Panc1 (cell line): ENCODE data around the gene IGF1R.

Source experiments
- POLR2AphosphoS5 ChIP-seq: IDR thresholded peaks from 2 replicates; pipeline ENCODE4 v1.6.1; 2012; ENCODE audit warnings: mild to moderate bottlenecking, low read depth, low read length, moderate library complexity
- SIN3A ChIP-seq: IDR thresholded peaks from 2 replicates; pipeline ENCODE4 v1.6.1; 2012; ENCODE audit warnings: low read depth, mild to moderate bottlenecking, low read length, moderate library complexity, borderline replicate concordance; ENCODE audit not compliant: insufficient read depth
- TCF7L2 ChIP-seq: IDR thresholded peaks from 2 replicates; pipeline ENCODE4 v1.6.1; 2011; ENCODE audit warnings: mild to moderate bottlenecking, low read depth, low read length, inconsistent platforms
- TF ChIP-seq, protein P1 (sequence below): fragments of 450-650 bp; IDR thresholded peaks from 2 replicates; pipeline ENCODE4 v1.5.1; 2017; ENCODE audit warnings: mild to moderate bottlenecking
- TF ChIP-seq, protein P2 (sequence below), 2 experiments: IDR thresholded peaks; 2 replicates each; pipeline ENCODE4 v1.6.1; 2011 to 2012; ENCODE audit warnings: low read depth in 2 of 2, control low read depth in 1 of 2, low read length in 1 of 2, mild to moderate bottlenecking in 1 of 2, moderate library complexity in 1 of 2; ENCODE audit not compliant: insufficient read depth in 1 of 2

DNA sequence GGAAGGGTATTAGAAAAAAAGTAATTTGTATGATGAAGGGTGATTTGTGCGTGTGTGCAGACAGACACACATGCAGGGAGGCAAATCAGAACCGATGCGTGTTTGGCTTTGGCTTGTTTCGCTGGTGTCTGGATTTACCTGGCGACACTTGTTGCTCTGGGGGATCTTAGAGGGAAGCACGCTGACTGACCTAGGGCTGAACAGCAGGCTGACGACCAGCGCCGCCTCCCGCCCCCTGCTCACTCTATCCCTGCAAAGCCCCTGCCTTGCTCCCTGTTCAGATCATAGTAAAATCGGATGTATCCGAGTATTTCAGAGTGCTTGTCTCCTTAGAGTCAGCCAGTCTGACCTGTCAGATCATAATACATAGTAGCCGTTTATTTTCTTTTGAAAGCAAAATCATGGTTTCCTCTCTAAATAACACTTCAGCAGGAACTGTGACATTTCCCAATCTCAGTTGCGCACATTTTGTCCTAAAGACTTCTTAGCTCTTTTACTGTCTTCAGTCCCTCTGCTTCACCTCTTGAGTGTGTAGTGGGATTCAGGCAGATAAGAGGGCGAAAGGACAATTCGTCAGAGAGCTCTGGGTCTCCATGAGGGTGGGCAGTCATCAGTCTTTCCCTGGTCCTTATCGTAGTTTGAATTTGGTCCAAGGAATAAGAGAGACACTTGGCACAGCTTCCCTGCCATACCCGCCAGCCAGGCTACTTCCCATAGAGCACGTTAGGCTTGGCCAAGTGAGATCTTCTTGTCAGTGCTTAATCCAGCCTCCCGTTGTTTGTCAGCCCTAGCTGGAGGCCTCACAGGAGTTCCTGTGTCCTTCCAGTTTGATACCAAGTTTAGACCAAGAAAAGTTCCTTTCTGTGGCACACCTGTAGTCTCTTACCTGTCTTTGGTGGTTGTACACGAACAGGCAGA lies 261.9 kb downstream of the IGF1R start:
- TF ChIP-seq, protein P1, sequence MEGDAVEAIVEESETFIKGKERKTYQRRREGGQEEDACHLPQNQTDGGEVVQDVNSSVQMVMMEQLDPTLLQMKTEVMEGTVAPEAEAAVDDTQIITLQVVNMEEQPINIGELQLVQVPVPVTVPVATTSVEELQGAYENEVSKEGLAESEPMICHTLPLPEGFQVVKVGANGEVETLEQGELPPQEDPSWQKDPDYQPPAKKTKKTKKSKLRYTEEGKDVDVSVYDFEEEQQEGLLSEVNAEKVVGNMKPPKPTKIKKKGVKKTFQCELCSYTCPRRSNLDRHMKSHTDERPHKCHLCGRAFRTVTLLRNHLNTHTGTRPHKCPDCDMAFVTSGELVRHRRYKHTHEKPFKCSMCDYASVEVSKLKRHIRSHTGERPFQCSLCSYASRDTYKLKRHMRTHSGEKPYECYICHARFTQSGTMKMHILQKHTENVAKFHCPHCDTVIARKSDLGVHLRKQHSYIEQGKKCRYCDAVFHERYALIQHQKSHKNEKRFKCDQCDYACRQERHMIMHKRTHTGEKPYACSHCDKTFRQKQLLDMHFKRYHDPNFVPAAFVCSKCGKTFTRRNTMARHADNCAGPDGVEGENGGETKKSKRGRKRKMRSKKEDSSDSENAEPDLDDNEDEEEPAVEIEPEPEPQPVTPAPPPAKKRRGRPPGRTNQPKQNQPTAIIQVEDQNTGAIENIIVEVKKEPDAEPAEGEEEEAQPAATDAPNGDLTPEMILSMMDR, result no peak
- no peak for TF ChIP-seq POLR2AphosphoS5
- TF ChIP-seq TCF7L2, result no peak
- TF ChIP-seq, protein P2, sequence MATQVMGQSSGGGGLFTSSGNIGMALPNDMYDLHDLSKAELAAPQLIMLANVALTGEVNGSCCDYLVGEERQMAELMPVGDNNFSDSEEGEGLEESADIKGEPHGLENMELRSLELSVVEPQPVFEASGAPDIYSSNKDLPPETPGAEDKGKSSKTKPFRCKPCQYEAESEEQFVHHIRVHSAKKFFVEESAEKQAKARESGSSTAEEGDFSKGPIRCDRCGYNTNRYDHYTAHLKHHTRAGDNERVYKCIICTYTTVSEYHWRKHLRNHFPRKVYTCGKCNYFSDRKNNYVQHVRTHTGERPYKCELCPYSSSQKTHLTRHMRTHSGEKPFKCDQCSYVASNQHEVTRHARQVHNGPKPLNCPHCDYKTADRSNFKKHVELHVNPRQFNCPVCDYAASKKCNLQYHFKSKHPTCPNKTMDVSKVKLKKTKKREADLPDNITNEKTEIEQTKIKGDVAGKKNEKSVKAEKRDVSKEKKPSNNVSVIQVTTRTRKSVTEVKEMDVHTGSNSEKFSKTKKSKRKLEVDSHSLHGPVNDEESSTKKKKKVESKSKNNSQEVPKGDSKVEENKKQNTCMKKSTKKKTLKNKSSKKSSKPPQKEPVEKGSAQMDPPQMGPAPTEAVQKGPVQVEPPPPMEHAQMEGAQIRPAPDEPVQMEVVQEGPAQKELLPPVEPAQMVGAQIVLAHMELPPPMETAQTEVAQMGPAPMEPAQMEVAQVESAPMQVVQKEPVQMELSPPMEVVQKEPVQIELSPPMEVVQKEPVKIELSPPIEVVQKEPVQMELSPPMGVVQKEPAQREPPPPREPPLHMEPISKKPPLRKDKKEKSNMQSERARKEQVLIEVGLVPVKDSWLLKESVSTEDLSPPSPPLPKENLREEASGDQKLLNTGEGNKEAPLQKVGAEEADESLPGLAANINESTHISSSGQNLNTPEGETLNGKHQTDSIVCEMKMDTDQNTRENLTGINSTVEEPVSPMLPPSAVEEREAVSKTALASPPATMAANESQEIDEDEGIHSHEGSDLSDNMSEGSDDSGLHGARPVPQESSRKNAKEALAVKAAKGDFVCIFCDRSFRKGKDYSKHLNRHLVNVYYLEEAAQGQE (IDR thresholded peaks at IDR 0.05; ENCODE audit: insufficient read depth in 1 of 2, low read depth in 2 of 2, low read length in 1 of 2), result no peak
- no peak for TF ChIP-seq SIN3A
